ENCODE data around the gene CLCN2.
A peak's percentile ranks its signal among the peaks of the same experiment; 100 is the strongest.
"Not testable (repeated sequence)": the region's sequence is repeated elsewhere in the genome, so short reads cannot be mapped to it uniquely, and the experiment has no call there.

Gene CLCN2

DNA sequence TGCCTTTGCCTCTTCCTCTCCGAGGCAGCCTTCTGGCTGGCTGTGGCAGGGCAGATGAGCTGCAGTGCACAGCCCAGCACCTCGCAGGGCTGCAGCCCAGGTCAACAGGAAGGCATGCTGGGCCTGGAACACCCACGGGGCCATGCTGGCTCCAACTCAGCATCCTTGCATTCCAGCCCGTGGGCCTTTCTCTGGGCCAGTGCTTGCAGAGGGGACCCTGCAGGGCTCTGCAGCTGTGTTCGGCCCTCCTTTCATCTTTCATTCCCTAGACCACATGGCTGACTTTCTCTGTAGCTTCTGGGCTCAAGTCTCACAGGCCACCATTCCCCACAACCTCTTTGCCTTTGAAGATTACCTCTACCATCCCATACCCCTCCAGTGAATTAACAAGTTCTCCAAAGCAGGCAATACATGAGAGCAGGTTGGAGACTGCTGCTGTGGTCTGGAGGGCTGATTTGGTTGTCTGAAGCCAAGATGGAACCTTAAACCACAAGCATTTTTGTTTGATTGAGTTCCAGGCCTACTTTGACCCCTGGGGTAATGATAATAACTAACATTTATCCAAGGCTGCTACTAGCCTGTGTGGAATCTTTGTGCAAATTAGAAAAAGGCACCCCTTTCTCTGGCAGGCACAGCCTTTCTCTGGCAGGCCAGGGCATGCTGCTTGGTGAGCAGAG lies 18.1 kb downstream of the CLCN2 start:
- no peak for DNase-seq

DNA sequence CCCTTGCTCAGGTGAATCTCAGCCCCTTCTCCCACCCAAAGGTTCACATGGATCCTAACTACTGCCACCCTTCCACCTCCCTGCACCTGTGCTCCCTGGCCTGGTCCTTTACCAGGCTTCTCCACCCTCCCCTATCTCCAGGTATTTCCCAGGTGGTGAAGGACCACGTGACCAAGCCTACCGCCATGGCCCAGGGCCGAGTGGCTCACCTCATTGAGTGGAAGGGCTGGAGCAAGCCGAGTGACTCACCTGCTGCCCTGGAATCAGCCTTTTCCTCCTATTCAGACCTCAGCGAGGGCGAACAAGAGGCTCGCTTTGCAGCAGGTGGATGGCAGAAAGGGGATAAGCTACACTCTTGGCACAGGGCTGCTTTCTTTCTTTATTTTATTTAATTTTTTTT lies 19.5 kb downstream of the CLCN2 start:
- DNase-seq: no peak

- not testable (repeated sequence) for DNase-seq
Observed at GRCh38 chr3:184339451-184340135, 21.8 kb downstream of the CLCN2 start.

DNA sequence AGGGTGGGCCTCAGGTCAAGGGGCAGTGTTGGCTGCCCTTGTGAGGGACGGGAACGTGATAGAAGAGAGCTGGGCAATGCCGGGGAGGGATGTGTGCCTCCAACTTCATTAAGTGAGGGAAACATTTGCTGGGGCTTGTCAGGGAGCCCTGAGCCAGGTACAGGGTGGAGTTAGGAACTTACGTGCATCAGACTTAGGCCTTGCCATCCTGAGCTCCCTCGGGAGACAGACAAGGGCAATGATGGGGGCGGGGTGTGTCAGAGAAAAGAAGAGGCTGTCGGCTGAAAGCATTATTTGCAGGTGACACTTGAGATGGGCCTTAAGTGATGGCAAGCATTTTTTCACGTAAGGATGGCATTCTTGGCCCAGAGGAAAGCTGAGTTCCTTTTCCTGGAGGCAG lies 22.4 kb downstream of the CLCN2 start:
- DNase-seq: no peak

DNA sequence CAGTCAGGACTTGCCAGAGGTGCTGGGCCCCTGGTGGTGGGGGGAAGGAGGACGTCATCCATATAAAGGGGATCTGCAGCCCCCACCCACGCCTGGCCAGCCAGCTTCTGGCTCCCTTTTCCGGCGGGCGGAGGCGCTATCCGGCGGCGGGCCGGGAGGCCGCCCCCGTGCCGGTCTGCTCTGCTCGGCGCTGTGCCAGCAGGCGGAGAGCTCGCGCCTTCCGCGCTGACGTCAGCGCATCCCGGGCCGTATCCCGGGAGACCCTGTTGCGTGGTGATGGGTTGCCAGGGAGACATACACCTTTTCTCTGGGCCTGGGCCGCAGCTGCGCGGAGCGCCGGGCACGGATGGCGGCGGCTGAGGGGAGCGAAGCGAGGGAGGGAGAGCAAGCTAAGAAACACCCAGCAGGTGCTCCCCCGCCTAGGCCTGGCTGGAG lies 22.9 kb downstream of the CLCN2 start:
- DNase-seq: no peak

DNA sequence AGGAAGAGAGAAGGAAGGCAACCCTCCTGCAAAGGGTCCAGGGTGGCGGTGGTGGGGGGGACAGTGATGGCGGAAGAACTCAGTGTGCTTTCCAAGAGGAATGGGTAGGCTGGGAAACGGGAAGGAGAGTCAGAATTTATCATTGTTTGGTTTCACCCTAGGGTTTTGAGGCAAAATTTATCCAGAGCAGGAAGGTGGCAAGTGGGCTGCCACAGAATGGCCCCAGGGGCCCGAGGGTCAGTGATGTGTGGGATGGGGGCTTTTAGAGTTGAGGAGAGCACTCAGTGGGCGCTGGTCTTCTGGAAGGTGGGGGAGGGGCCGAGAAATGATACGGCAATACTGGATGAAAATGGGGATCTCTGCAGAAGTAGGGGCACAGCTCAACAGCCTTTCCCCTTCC lies 23.4 kb downstream of the CLCN2 start:
- no peak for DNase-seq

- DNase-seq: no peak
Observed at GRCh38 chr3:184337399-184337714, 24.0 kb downstream of the CLCN2 start, which contains the start of gene FAM131A. FAM131A (plus strand) TSS chr3:184337600; CDS start chr3:184337631, 31 bp downstream.

DNA sequence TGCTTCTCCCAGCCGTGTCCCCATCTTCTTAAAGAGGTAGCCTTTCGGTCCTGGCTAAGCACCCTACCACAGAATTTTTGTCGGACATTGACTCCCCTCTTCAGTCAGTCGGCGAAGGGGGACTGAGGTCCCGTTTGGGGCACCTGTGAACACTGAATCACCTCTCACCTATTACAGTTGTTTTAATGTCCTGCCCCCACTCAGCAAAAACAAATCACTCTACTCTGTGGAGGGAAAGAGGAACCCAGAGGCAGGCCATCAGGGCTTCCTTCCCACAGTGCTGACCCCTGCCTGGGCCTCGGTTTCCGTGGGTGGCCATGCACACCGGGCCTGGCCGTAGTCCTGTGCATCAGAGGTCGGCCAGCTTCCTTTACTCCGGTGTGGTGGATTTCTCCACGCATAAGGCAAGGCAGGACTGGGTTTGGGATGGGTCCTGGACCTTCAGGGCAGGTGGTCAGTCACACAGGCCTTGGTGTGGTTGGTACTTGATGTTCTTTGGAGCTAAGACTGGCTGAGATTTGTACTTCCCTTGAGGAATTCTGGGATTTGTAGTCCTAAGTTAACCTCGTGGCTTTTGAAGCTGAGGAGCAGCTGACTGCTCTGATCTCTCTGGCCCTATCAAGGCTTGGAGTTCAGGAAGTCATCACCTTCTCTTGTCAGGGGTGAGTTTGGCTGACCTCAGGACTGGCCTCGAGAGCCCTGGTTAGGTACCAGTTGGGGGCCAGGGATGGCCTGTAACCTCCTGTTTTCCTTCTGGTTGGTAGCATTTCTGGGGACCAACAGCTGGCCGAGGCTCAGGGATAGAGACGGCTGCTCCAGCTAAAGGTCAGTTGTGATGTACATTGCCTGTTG lies 24.6 kb downstream of the CLCN2 start:
- no peak for DNase-seq

GRCh38 chr3:184335661-184336546 lies 25.5 kb downstream of the CLCN2 start:
- peak; percentile 95 for DNase-seq

DNA sequence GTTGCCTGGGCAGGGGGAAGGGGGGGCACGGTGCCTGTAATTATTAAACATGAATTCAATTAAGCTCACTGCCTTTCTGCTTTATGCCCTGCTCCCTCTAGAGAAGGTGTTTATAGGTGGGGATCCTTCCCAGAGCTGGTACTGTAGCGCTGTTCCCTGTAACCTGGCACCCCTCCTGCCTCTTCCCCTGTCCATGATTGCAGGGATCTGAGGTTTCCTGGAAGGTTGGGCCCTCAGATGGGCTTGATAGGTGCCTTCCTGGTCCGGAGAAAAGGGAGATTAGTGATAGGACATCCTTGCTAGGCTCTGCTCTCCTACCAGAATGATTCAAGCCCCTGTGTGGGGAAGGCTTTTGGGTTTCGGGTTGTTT lies 26.1 kb downstream of the CLCN2 start:
- DNase-seq: no peak

GRCh38 chr3:184334470-184335158 lies 26.8 kb downstream of the CLCN2 start:
- DNase-seq: peak; percentile 64

- no peak for DNase-seq
Observed at GRCh38 chr3:184333700-184334099, 27.7 kb downstream of the CLCN2 start.

DNA sequence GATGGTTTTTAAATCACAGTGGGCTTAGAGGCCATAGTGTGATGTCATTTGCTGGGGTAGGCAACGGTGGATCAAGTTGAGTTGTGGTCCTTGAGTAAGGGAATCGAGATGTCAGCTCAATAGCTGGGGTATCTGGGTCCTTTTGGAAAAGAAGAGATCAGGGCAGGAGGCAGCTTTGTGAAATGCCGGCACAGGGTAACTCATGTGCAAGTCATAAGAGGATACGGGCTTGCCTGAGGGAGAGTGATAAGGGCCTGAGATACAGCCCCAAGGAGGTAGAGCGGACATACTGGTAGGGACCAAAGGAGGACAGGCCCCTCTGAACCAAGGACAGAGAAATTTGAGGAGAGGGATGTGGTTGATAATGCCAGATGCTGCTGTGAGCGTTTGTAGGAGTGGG lies 28.2 kb downstream of the CLCN2 start:
- no peak for DNase-seq

DNA sequence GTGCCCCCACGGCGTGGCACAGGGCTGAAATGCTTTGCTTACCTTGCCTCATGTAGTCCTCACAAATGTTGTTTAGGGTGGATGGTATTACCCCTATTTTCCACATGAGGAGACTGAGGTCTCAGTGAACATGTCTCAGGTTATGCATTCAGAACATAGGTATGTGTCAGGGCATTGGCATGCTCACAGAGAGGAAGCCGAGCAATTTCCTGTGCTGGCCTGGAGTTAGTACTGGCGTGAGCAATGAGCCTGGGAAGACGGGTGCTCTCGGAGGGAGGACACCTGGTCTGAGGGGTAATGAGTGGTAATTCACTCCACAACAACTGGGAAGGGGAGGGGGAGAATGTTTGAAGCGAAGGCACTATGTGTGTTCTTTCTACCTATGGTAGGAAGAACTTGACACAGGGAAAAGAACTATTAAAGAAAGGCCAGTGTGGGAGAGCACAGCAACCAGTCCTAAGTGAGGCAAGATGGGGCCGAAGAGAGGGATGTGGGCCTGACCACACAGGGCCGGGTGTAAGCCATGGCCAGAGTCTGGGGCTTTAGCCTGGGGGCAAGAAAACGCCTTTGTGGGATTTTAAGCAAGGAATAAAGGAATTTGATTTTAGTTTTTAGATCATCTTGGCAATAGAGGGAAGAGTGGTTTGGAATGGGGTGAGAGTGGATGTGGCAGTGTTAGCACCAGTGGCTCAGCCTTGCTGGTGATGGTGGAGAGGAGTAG lies 28.9 kb downstream of the CLCN2 start:
- no peak for DNase-seq

DNA sequence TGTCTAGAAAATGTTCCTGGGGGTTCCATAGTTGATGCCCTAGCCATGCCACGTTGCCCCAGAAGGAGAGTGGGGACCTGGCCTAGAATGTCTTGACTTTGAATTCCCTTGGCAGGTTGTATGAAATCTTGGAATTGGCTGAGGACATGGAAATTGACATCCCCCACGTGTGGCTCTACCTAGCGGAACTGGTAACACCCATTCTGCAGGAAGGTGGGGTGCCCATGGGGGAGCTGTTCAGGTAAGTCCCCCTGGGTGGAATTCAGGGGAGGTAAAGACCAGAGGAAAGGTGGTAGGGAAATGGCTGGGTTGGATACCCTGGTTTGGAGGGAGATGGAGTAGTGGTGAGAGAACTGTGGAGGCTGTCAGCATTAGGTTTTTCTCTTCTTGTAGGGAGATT lies 32.9 kb downstream of the CLCN2 start:
- no peak for DNase-seq

GRCh38 chr3:184327171-184327570 lies 34.2 kb downstream of the CLCN2 start:
- no peak for DNase-seq

GRCh38 chr3:184325715-184326369 lies 35.6 kb downstream of the CLCN2 start:
- peak; percentile 65 for DNase-seq

DNA sequence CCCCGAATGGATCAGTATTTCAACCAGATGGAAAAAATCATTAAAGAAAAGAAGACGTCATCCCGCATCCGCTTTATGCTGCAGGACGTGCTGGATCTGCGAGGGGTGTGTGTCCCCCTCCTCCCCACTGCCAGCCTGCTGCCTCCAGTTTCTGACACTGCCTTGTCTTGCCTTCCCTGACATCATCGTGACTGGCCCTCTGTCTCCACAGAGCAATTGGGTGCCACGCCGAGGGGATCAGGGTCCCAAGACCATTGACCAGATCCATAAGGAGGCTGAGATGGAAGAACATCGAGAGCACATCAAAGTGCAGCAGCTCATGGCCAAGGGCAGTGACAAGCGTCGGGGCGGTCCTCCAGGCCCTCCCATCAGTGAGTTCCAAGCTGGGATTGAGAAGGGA lies 36.1 kb downstream of the CLCN2 start:
- DNase-seq: no peak

GRCh38 chr3:184323696-184324095 lies 37.7 kb downstream of the CLCN2 start:
- no peak for DNase-seq

- no peak for DNase-seq
Observed at GRCh38 chr3:184322731-184323487, 38.5 kb downstream of the CLCN2 start.

All from stimulated activated CD8-positive, alpha-beta memory T cell treated with anti-CD3 and anti-CD28 coated beads, Interleukin-4, amount 100 ng/mL, for 48 hours (primary cell).